NOMO-1 treated with DMSO at 0.1 percent for 48 hours (cell line): Measurements from ENCODE around the gene RASD1.

Experiments used
- DNase-seq: peaks from one replicate; lab custom pipeline; 2025; ENCODE audit not compliant: unreplicated experiment; lab: John Stamatoyannopoulos, UW

The RASD1 gene

DNA sequence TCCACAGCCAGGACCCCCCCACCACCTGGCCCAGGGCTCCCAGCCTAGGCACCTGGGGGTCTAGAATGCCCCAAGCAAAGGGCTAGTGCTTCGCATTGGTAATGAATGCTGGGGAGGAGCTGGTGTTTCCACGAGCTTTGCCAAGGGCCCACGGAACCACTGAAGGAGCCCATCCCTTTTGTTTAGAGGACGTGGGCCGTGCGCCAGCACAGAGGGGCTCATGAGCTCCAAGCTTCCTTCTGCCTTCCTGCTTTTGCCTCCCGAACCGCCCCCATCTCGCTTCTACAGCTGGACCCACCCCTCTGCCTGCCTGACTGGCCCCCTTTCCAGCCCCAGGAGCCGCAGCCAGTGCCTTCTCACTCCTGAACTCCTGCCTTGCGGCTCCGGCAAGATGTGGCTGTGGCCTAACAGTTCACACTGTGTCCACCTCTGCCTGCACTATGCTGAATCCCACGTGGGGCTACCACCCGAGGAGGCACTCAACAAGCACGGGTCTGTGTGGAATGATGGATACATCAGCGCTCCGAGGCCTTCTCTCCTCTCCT is 31.8 kb upstream of the RASD1 start:
- DNase-seq, result no peak

GRCh38 chr17:17527534-17527933 is 31.3 kb upstream of the RASD1 start:
- no peak for DNase-seq

DNA sequence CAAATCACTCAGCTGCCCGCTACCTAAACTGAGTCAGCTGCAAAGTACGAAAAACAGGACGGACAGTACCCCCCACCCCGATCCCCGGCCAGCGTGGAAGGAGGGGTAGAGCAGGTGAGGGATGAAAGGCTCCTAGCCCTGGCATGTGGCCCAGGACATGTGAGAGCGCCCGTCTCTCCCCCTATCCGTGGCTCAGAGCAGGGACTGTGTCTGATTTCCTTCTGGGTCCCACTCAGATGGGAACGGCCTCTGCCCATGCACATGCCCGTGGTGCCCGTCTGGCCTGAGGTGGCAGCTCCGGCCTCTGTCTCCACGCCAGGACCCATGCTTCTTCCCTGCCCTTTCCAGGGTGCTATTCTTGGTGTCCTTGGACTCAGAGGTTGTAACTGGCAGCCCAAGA is 30.2 kb upstream of the RASD1 start:
- no peak for DNase-seq

- no peak for DNase-seq
These were observed 29.8 kb upstream of the RASD1 start for GRCh38 chr17:17525956-17526355.

DNA sequence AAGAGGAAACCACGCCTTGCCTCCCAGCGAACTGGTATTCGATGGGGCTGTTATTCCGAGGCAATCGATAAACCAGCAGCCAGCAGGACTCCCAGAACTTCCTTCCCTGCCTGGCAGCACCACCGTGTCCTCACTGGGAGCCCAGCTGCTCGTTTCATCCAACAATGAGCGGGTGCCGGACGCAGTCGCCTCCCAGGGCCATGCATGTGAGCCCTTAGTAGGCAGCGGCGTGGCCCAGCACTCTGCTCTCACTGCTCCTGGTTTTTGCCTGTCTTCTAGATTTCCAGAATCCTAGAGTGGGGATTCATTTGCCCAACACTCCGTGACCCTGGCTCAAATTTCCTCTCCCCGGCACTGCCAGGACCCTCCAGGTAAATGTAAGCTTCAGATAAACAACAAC is 29.1 kb upstream of the RASD1 start:
- no peak for DNase-seq

DNA sequence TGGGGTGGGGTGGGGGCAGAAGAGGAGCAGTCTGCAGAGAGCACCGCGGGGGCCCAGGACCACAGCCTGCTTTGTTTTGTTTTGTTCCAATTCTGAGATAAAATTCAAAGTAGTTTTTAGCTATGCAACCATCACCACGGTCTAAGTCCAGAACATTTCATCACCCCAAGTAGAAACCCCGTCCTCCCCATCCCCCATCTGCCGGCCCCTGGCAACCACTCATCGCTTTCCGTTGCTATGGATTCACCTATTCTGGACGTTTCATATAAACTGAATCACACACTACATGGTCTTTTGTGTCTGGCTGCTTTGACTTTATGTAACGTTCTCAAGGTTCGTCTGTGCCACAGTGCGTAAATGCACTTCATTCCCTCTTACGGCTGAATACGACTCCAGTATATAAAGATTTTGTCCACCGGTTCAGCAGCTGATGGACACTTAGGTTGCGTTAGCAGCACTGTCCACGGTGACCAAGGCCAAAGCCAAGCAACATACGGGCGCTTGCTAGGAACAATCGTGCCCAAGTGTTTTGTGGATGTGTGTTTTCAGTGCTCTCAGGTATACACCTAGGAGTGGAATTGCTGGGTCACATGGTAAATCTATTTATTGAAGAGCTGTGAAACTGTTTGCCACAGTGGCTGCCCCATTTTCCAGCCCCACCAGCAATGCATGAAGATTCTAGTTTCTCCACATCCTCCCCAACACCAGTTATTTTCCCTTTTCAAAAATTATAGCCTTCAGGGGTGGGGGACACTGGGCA is 27.7 kb upstream of the RASD1 start:
- no peak for DNase-seq

- no peak for DNase-seq
These were observed 27.0 kb upstream of the RASD1 start for GRCh38 chr17:17523001-17523730.

- DNase-seq, result no peak
These were observed 24.5 kb upstream of the RASD1 start for GRCh38 chr17:17520599-17521232.

DNA sequence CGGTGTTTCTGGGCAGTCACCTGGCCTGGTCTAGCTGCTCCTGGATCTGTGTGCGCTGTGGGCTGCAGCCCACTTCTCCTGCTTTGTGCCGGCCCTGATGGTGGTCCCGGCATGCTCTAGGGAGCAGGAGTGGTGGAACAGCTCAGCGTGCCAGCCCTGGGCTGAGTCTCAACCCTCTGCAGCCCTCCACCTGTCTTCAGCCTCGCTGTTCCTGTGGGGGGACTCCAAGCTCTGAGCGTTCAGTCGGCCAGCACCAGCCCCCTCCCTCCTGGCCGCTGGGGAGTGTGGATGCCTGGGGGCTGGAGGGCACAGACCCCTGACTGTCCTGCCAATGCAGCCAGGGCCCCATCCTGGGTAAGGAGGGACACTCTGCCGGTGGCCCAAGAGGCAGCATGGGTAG is 23.7 kb upstream of the RASD1 start:
- no peak for DNase-seq

DNA sequence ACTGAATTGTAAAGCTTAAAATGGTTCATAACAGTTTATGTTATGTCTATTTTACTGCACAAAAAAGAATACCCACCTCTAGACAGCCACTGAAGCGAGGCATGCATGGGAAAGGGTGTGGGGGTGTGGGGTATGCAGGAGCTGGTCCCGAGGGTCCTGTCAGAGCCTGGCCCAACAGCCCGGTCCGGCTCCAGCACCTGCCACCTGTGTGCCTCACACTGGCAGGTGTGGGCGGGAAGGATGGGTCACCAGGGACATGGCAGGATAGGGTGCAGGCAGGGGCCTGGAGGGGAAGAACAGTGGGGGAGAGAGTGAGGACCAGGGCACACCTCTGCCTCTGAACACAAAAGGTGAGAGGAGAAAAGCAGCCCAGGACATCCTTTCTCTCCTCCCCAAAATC is 22.8 kb upstream of the RASD1 start:
- no peak for DNase-seq

- no peak for DNase-seq
These were observed 21.8 kb upstream of the RASD1 start for GRCh38 chr17:17518014-17518413.

DNA sequence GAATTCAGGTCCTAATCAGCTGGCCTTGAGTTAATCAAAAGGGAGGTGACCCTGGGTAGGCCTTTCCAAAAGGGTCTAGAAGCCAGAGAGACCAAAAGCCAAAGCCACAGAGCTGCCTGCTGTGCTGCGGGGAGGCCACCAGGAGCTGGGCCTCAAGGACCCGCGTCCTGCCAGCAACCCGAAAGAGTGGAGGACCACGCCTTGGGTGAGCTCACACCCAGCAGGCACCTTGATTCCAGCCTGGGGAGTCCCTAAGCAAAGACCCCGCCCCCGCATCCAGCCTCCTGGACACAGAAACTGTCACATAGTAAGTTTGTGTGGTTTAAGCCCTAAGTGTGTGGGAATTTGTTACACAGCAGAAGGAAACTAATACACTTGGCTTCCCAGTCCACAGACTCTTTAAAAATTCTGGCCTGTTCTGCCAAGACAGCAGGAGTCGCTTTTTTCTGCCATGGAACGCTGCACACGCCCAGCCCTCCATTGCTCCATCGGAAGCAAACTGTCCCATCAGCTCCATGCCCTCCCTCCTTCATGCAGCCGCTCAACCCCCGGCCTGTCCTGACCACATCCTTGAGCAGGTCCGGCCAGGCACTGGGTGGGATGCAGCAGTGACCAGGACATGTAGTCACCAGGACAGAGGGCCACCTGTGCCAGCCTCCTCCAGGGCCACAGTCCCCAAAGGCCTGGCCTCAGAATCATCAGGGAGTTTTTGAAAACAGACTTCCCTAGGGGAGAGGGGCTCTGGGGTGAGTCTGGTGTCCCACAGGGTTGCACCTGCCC is 20.9 kb upstream of the RASD1 start:
- DNase-seq, result no peak

- DNase-seq, result no peak
These were observed 20.0 kb upstream of the RASD1 start for GRCh38 chr17:17515934-17516930.

DNA sequence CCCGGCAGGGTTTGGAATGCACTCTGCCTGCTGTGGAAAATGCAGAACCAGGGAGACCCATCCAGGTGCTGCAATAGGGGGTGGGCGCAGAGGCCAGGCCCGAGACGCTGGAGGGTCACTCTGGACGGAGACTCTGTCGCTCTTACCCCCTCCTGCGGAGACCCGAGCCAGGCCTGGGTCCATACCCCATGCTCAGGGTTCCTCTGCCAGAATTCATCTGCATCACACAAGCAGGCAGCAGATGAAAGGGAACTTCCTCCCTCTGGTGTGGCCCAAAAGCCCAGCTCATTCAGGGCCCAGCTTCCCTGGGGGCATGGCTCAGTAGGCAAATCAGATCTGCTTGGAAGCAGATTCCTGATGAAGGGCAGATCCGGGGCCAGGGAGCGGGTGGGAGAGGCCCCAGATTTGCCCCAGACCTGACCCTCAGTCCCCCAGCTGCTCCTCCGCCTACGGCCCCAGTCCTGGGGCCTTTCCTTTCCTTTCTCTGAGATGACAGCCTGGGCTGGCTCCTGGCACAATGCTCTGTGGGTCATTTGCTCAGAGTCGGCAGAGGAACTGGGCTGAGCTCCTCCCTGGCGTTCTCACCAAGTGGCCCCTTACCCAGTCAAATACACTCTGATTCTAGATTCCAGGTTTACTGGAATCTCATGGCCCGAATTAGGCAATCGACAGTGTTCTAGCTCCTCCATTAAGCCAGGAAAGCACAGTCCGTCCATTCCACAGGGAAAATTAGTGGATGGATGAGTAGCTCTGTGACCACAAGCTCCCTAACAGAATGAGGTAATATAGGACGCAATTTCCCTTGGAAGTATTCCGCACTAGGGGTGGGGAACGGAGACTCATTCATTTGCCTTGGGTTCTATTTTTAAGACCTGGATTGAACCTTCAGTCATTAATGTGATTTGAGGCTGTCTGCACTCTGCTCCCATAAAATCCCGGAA is 19.1 kb upstream of the RASD1 start:
- no peak for DNase-seq

- no peak for DNase-seq
These were observed 18.3 kb upstream of the RASD1 start for GRCh38 chr17:17514361-17514992.

DNA sequence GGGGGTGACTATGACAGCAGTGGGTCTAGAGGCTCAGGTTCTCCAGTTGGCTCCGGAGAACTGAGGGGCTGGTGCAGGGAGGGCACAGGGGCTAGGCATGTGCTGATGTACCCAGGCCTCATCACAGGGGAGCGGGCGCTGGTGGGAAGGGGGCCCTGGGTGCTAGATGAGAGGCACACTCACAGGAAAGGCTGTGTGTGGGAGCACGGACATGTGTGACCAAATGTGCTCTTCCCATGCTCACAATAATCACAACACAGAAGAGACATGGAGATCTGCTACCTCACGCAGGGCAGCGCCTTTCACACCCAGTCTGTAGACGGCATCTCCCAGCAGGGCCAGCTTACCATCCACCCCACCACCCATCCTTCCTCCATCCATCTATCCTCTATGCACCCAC is 17.4 kb upstream of the RASD1 start:
- DNase-seq, result no peak

GRCh38 chr17:17512866-17513265 is 16.7 kb upstream of the RASD1 start:
- DNase-seq, result no peak
